Omental fat pad (tissue), 4 donors: ENCODE data around the gene CCDC183. TPM values are rescaled to one million over a fixed set of nuclear protein-coding genes. Genes with fewer than 3 reads are reported as not detected.
"Not testable (repeated sequence)": the region's sequence is repeated elsewhere in the genome, so short reads cannot be mapped to it uniquely, and the experiment has no call there.

Source experiments
- ATAC-seq: fragments of 150-250 bp; one replicate; pipeline ENCODE4 v1.9.1; 2016; ENCODE audit warnings: mild to moderate bottlenecking, moderate library complexity; ENCODE audit not compliant: low FRiP score
- DNase-seq: peaks from one replicate; pipeline ENCODE4 v3.0.0-alpha.2; 2019; ENCODE audit warnings: low spot score
- total RNA-seq, 4 donors: library from RNA; depleted of rRNA; stranded (reverse); fragments of >200 nt; gene quantifications; one replicate each; pipeline ENCODE4 v1.1.0, GENCODE V29; 2016
- TF ChIP-seq, protein P1 (sequence below), 3 donors: fragments of 450-650 bp; IDR thresholded peaks; one replicate each; pipeline ENCODE4 v1.5.1; 2016 to 2017; ENCODE audit warnings: antibody characterized with exemption in 3 of 3, mild to moderate bottlenecking in 3 of 3, moderate library complexity in 2 of 3

Gene CCDC183
- total RNA-seq, 4 donors from 2014 or later = 1.5 to 2.8 (median 1.9) TPM

DNA sequence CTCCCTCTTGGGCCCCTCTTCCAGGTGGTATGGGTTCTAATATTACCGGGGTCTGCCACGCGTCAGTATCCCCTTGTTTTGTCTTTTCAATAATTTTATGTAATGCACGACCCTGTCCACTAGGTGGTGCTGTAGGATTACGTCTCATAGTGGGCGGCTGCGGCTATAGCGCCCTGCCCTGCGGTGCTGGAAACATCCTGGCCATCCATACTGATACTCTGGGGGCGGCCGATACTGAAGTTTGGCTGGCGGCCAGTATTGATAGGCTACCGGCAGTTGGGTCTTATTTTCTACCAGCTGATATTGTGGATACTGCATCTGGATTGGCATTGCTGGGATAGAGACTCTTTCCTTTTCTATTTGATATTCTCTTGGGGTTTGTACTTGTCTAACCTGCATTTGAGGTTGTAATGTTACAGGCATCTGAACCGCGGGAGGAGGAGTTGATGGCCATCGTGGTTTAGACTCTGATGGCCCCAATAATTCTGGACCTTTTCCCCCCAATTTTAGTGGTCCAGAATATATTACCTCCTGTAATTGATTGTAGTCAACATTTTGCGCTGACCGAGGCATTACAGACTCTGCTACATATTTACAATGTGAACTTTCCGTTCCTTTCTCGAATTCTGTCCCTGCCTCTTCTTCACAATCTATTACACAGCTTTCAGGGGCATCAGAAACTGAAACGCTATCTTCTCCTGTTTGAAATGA, 8.3 kb upstream of the CCDC183 start:
- ATAC-seq (no peak), DNase-seq (peak; percentile 51)
- TF ChIP-seq, protein P1, sequence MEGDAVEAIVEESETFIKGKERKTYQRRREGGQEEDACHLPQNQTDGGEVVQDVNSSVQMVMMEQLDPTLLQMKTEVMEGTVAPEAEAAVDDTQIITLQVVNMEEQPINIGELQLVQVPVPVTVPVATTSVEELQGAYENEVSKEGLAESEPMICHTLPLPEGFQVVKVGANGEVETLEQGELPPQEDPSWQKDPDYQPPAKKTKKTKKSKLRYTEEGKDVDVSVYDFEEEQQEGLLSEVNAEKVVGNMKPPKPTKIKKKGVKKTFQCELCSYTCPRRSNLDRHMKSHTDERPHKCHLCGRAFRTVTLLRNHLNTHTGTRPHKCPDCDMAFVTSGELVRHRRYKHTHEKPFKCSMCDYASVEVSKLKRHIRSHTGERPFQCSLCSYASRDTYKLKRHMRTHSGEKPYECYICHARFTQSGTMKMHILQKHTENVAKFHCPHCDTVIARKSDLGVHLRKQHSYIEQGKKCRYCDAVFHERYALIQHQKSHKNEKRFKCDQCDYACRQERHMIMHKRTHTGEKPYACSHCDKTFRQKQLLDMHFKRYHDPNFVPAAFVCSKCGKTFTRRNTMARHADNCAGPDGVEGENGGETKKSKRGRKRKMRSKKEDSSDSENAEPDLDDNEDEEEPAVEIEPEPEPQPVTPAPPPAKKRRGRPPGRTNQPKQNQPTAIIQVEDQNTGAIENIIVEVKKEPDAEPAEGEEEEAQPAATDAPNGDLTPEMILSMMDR (IDR thresholded peaks at IDR 0.05) = peak in 2 of 3 donors; percentile 26 to 40

DNA sequence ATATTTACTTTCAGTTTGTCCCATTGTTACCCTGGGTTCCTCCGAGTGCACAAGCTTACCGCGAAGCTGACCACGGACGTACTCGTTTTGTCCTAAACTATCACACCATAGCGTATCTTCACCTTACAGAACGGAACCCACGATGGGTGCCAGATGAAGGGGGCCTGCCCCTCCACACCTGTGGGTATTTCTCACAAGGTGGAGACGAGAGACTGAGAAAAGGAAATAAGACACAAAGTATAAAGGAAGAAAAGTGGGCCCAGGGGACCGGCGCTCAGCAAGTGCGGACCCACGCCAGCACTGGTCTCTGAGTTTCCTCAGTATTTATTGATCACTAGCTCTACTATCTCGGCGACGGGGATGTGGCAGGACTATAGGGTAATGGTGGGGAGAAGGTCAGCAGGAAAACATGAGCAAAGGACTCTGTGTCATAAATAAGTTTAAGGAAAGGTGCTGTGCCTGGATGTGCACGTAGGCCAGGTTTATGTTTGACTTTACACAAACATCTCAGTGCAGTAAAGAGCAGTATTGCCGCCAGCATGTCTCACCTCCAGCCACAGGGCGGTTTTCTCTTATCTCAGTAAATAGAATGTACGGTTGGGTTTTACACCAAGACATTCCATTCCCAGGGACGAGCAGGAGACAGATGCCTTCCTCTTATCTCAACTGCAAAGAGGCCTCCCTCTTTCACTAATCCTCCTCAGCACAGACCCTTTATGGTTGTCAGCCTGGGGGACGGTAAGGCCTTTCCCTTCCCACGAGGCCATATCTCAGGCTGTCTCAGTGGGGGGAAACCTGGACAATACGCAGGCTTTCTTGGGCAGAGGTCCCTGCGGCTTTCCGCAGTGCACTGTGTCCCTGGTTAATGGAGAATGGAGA, 7.3 kb upstream of the CCDC183 start:
- ATAC-seq, DNase-seq: not testable (repeated sequence)

DNA sequence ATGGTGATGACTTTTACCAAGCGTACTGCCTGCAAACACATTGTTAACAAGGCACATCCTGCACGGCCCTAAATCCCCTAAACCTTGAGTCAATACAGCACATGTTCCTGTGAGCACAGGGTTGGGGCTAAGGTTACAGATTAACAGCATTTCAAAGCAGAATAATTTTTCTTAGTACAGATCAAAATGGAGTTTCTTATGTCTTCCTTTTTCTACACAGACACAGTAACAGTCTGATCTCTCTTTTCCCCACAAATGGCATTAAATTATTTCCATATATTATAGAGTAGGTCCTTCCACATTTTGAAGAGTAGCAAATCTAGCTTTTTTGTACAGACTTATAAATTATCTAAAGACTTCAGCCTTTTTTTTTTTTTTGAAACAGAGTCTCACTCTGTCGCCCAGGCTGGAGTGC, 6.6 kb upstream of the CCDC183 start:
- TF ChIP-seq, protein P1 (IDR thresholded peaks at IDR 0.05) = no peak
- no peak for DNase-seq
- ATAC-seq = no peak

DNA sequence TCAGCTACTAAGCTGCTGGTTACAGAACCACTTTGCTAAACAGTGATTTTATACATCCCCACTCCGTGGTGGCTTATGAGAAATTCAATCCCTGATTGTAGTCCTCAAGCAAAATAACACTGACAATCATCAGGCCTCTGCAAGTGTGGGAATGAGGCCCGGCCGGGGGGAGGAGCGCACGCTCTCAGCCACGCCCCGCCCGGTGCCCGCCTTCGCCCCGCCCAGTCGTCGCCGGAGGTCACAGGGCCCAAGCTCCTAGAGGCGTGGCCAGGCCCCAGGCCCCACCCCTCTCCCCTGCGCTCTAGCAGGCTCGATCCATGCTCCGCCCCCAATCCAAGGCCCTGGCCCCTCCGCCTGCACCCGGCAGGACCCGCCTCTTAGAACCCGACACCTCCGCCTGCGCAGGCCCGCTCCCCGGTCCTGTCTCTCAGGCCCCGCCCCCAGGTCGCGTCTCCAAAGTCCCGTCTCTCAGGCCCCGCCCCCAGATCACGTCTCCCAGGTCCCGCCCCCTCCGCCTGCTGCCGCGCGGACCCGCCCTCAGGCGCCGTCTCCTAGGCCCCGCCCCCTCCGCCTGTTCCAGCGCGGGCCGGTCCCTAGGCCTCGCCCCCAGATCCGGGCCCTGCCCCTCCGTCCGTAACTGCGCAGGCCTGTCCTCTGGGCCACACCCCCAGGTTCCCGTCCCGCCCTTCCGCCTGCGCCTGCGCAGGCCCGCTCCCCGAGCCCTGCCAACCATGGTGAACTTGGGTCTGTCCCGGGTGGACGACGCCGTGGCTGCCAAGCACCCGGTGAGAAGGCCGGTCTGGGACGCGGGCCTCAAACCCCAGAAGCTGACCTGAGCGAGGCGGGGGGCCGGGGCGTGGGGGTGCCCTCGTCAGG, 5.3 kb upstream of the CCDC183 start, which contains the start of gene TMEM141:
Gene TMEM141 (plus strand): TSS at position 705 of the 876 bp plus-strand sequence. CDS start 27 bp downstream, at position 732.
- DNase-seq (peak; percentile 99), ATAC-seq (peak; percentile 98)
- TF ChIP-seq, protein P1 (IDR thresholded peaks at IDR 0.05) = no peak

DNA sequence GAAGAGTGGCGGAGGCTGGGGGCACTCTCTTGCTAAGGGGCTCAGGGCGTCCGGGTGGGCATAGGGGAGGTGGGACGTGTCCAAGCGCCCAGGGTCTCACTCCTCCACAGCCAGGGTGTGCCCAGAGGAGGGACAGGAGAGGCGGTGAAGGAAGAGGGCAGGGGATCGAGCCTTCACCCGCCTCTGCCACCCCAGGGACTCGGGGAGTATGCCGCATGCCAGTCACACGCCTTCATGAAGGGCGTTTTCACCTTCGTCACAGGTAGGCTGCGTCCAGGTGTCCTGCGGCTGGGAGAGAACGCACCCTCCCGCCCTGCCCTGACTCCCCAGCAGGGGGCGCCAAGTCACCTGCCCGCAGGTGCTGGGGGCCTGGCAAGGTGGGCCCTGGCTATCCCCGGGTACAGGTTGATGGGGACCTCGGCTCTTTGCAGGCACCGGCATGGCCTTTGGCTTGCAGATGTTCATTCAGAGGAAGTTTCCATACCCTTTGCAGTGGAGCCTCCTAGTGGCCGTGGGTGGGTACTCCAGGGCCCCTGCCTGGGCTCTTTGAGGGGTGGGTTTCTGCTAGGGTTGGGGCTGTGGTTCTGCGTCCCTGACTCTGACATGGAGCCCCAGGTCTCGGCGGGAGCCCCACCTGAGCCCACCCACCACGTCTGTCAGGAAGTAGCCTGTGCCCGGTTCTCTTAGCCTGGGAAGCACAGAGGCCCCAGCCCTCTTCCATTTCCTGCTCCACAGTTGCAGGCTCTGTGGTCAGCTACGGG, 4.4 kb upstream of the CCDC183 start:
- ATAC-seq = peak; percentile 17
- DNase-seq = no peak
- TF ChIP-seq, protein P1 (IDR thresholded peaks at IDR 0.05) = peak in 2 of 3 donors; percentile 39 to 78

DNA sequence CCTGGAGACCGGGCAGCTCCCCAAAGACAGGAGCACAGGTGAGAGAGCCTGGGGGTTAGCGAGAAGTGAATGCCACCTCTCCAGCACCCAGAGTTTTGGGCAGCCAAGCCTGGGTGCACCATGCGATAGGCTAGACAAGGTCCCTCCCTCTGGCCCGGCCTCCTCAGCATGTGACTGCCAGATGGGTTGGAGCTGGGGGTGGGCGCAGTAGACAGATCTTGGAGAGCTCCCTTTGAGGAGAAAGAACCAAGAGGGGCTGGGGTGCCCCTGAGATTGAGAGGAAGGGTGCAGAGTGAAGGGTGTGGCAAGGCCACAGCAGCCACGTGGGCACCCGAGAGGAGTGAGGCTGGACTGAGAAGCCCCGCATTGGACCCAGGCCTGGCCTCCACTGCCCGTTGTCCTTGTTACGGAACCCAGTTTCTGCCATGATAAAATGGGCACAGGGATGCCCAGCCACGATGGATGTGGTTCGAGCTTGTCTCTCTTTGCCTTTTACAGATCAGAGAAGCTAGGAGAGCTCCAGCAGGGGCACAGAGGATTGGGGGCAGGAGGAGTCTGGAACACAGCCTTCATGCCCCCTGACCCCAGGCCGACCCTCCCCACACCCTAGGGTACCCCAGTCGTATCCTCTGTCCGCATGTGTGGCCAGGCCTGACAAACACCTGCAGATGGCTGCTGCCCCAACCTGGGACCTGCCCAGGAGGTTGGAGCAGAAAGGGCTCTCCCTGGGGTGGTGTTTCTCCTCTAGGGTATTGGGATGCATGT, 3.6 kb upstream of the CCDC183 start:
- DNase-seq = no peak
- no peak for ATAC-seq

More for the DNA sequence above, 3.6 kb upstream of the CCDC183 start:
- TF ChIP-seq, protein P1 (IDR thresholded peaks at IDR 0.05) = no peak
